WERI-Rb-1 (cell line): Measurements from ENCODE around the gene CT45A3.
"Not testable (repeated sequence)": the region's sequence is repeated elsewhere in the genome, so short reads cannot be mapped to it uniquely, and the experiment has no call there.

Experiments used
- DNase-seq: peaks from one replicate; pipeline ENCODE4 v3.0.0-alpha.2; 2020
- H3K27ac ChIP-seq: fragments of 250-450 bp; sonication (Bioruptor Pico); 2 replicates; pipeline ENCODE4 v1.5.1; 2020; ENCODE audit warnings: mild to moderate bottlenecking, moderate library complexity
- H3K27me3 ChIP-seq: fragments of 250-450 bp; sonication (Bioruptor Pico); 2 replicates; pipeline ENCODE4 v1.5.1; 2021; ENCODE audit warnings: mild to moderate bottlenecking, low read depth, moderate library complexity; ENCODE audit not compliant: insufficient read depth, severe bottlenecking
- H3K36me3 ChIP-seq: fragments of 250-450 bp; sonication (Bioruptor Pico); 2 replicates; pipeline ENCODE4 v1.5.1; 2020; ENCODE audit warnings: mild to moderate bottlenecking, moderate library complexity
- H3K4me3 ChIP-seq: 2 replicates; pipeline ENCODE4 v1.5.1; 2011; ENCODE audit warnings: low read depth, mild to moderate bottlenecking, control low read depth, low read length
- H3K9me3 ChIP-seq: fragments of 250-450 bp; sonication (Bioruptor Pico); 2 replicates; pipeline ENCODE4 v1.5.1; 2021; ENCODE audit warnings: mild to moderate bottlenecking, moderate library complexity; ENCODE audit not compliant: severe bottlenecking
- CTCF ChIP-seq: IDR thresholded peaks from 2 replicates; pipeline ENCODE4 v1.5.1; 2011; ENCODE audit warnings: low read depth, mild to moderate bottlenecking, control low read depth, inconsistent platforms, low read length

The CT45A3 gene

DNA sequence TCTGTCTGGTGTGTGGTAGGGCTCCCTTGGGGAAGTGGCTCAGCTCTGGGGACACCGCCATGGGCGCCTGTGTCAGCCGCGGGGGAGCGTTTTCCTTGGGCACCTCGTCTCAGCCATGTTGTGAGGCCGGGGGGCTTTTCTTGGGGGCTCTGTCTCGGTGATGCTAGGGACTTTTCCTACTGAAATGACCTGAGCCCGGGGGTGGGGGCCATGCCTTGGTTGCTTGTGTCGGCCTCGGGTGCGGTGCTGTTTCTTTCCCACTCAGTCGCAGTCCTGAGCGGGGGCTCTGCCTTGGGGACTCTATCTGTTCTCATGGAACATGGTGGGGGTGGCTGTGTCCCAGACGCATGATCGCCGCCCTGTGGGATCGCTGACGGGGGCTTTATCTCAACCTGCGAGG, 54.2 kb downstream of the CT45A3 start:
- Histone ChIP-seq H3K9me3 (no peaks in the 10 kb centered on the region), H3K4me3 (no peak overlapping the region), H3K27me3 (peaks cover 9% of the 10 kb centered on the region), H3K36me3 (no peaks in the 10 kb centered on the region), H3K27ac (no peak overlapping the region)
- no peak for DNase-seq
- no peak for TF ChIP-seq CTCF

GRCh38 chrX:135713183-135713689, 54.8 kb downstream of the CT45A3 start, which contains the start of gene CT45A1:
TSS of gene CT45A1 (plus strand) at chrX:135713639. CDS start at chrX:135718941, 5,302 bp downstream.
- H3K9me3 ChIP-seq, H3K27ac ChIP-seq, H3K4me3 ChIP-seq, H3K36me3 ChIP-seq: not testable (repeated sequence)
- peaks cover 13% of the 10 kb centered on the region for H3K27me3 ChIP-seq
- DNase-seq, result peak; percentile 37
- peak; percentile 56 for TF ChIP-seq CTCF
